MM.1S (cell line): ENCODE results near the gene METTL16.

ENCODE experiments used
- DNase-seq: peaks from one replicate; pipeline ENCODE4 v3.0.0-alpha.2; 2015
- H2AFZ ChIP-seq: fragments of 300-600 bp; sonication (generic); 2 replicates; pipeline ENCODE4 v1.6.0; 2016; ENCODE audit warnings: antibody characterized with exemption, low read length
- H3F3A ChIP-seq: fragments of 300-600 bp; sonication (generic); 2 replicates; pipeline ENCODE4 v1.6.1; 2016; ENCODE audit warnings: mild to moderate bottlenecking, antibody characterized with exemption, low read length, moderate library complexity, mixed read lengths; ENCODE audit not compliant: insufficient read depth
- H3K27ac ChIP-seq: fragments of 300-600 bp; sonication (generic); 2 replicates; pipeline ENCODE4 v1.5.1; 2016; ENCODE audit warnings: mild to moderate bottlenecking, low read length
- H3K27me3 ChIP-seq: fragments of 300-600 bp; sonication (generic); replicated peaks from 2 replicates; pipeline ENCODE4 v1.6.0; 2016; ENCODE audit warnings: low read length; ENCODE audit not compliant: insufficient read depth
- H3K36me3 ChIP-seq: fragments of 300-600 bp; sonication (generic); replicated peaks from 2 replicates; pipeline ENCODE4 v1.6.1; 2016; ENCODE audit warnings: mild to moderate bottlenecking, low read length, mixed read lengths; ENCODE audit not compliant: insufficient read depth
- H3K4me1 ChIP-seq: fragments of 300-600 bp; sonication (generic); 2 replicates; pipeline ENCODE4 v1.6.1; 2016; ENCODE audit warnings: low read length, mixed read lengths
- H3K4me2 ChIP-seq: fragments of 300-600 bp; sonication (generic); 2 replicates; pipeline ENCODE4 v1.6.0; 2016; ENCODE audit warnings: low read depth, low read length
- H3K4me3 ChIP-seq: fragments of 300-600 bp; sonication (generic); 2 replicates; pipeline ENCODE4 v1.5.1; 2016; ENCODE audit warnings: low read length, mixed read lengths
- H3K79me2 ChIP-seq: fragments of 300-600 bp; sonication (generic); 2 replicates; pipeline ENCODE4 v1.6.1; 2016; ENCODE audit warnings: mixed run types, low read length, mixed read lengths
- H3K9ac ChIP-seq: fragments of 300-600 bp; sonication (generic); 2 replicates; pipeline ENCODE4 v1.6.1; 2016; ENCODE audit warnings: low read length, mixed read lengths
- H3K9me2 ChIP-seq: fragments of 300-600 bp; sonication (generic); replicated peaks from 2 replicates; pipeline ENCODE4 v1.6.1; 2016; ENCODE audit warnings: mild to moderate bottlenecking, low read length, mixed read lengths; ENCODE audit not compliant: insufficient read depth
- H3K9me3 ChIP-seq: fragments of 300-600 bp; sonication (generic); replicated peaks from 2 replicates; pipeline ENCODE4 v1.6.1; 2016; ENCODE audit warnings: mild to moderate bottlenecking, low read length, mixed read lengths; ENCODE audit not compliant: insufficient read depth
- H4K20me1 ChIP-seq: fragments of 300-600 bp; sonication (generic); 2 replicates; pipeline ENCODE4 v1.6.1; 2016; ENCODE audit warnings: mild to moderate bottlenecking, low read length, moderate library complexity, mixed read lengths; ENCODE audit not compliant: insufficient read depth
- CTCF ChIP-seq: fragments of 300-600 bp; sonication (generic); IDR thresholded peaks from 2 replicates; pipeline ENCODE4 v1.5.1; 2016; ENCODE audit warnings: antibody characterized with exemption, low read length, mixed read lengths
- EZH2 ChIP-seq: fragments of 300-600 bp; sonication (generic); optimal IDR thresholded peaks from 2 replicates; pipeline ENCODE3; 2017; ENCODE audit warnings: low read depth, mild to moderate bottlenecking, antibody characterized with exemption, low read length, mixed read lengths
- EZH2phosphoT487 ChIP-seq: fragments of 300-600 bp; sonication (generic); IDR thresholded peaks from 2 replicates; pipeline ENCODE4 v1.6.1; 2018; ENCODE audit warnings: antibody characterized with exemption, low read length

The METTL16 gene

GRCh38 chr17:2380950-2381649 lies 130.6 kb downstream of the METTL16 start:
- no peak overlapping the region for H3K9ac ChIP-seq
- H3K4me1 ChIP-seq: no peaks in the 10 kb centered on the region
- H3K4me3 ChIP-seq: no peak overlapping the region
- no peaks in the 10 kb centered on the region for H3K27me3 ChIP-seq
- H3K36me3 ChIP-seq: no peaks in the 10 kb centered on the region
- DNase-seq: no peak
- H4K20me1 ChIP-seq: no peaks in the 10 kb centered on the region
- no peak for TF ChIP-seq EZH2phosphoT487
- no peak for TF ChIP-seq EZH2
- TF ChIP-seq CTCF: no peak
- 0 out of 2 replicates have a peak, but pooled peaks cover 9% of the 10 kb centered on the region for H3F3A ChIP-seq
- H3K9me3 ChIP-seq: no peaks in the 10 kb centered on the region
- H2AFZ ChIP-seq: no peak overlapping the region
- no peak overlapping the region for H3K4me2 ChIP-seq
- H3K79me2 ChIP-seq: no peaks in the 10 kb centered on the region
- H3K27ac ChIP-seq: no peak overlapping the region
- H3K9me2 ChIP-seq: no peaks in the 10 kb centered on the region

DNA sequence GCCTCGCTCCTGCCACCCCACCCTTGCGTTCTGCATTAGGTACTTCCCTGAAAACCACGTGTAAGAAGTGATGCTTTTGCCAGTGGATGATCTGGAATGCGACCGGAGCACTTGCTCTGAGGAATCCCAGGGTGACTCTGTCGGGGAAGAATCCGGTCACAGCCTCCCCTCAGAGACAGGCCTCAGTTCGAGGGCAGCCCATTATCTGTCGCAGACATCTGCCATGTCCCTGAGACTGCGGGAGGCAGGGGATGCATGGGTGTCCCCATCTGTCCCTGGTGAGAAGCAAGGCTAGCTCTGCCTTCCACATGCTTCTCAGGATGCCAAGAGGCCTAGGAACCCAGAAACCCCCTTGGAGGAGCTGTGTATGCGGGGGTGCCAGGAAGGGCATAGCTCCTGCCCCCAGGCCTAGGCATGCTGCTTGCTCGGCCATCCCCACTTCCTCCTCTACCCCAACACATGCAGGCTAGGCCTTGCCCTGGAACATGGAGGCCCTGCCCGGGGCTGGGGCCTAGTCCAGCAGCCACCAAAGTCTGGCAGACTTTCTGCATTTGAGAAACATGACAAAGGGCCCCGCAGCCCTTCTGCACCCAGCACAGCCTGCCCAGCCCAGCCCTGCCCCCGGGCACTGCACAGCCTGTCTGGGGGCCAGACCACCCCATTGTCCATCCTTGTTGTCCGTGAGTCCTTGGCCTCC lies 131.3 kb downstream of the METTL16 start:
- Histone ChIP-seq H3K79me2 (no peaks in the 10 kb centered on the region), H3K9me3 (no peaks in the 10 kb centered on the region), H3K36me3 (no peaks in the 10 kb centered on the region), H3K27ac (no peak overlapping the region), H3K9ac (no peak overlapping the region), H3K4me1 (no peaks in the 10 kb centered on the region), H3K9me2 (no peaks in the 10 kb centered on the region), H3F3A (0 out of 2 replicates have a peak, but pooled peaks cover 9% of the 10 kb centered on the region), H4K20me1 (no peaks in the 10 kb centered on the region), H3K4me2 (no peak overlapping the region), H3K27me3 (no peaks in the 10 kb centered on the region), H2AFZ (no peak overlapping the region), H3K4me3 (no peak overlapping the region)
- no peak for DNase-seq
- no peak for TF ChIP-seq EZH2
- TF ChIP-seq CTCF: no peak
- TF ChIP-seq EZH2phosphoT487: no peak

- Histone ChIP-seq H3K9me2 (no peaks in the 10 kb centered on the region), H3K4me1 (no peaks in the 10 kb centered on the region), H3K4me3 (no peak overlapping the region), H4K20me1 (no peaks in the 10 kb centered on the region), H3K4me2 (no peak overlapping the region), H2AFZ (no peak overlapping the region), H3K36me3 (no peaks in the 10 kb centered on the region), H3K27me3 (no peaks in the 10 kb centered on the region), H3K9ac (no peak overlapping the region), H3F3A (0 out of 2 replicates have a peak, but pooled peaks cover 9% of the 10 kb centered on the region), H3K9me3 (no peaks in the 10 kb centered on the region), H3K79me2 (no peaks in the 10 kb centered on the region), H3K27ac (no peak overlapping the region)
- no peak for DNase-seq
- TF ChIP-seq EZH2phosphoT487 (no peak), CTCF (no peak), EZH2 (no peak)
Measured at GRCh38 chr17:2379489-2380225, 132.0 kb downstream of the METTL16 start.
